ENCODE measurements around the gene GPR137B. TPM values are rescaled to one million over a fixed set of nuclear protein-coding genes. Genes with fewer than 3 reads are reported as not detected.

GPR137B gene
- total and polyA plus RNA-seq, 2 of the 8 experiments (the other 6 are each of a cell fraction or from before 2014, with no cell fraction given): 6.9 to 7.7 TPM

GRCh38 chr1:236240675-236241074 lies 98.3 kb downstream of the GPR137B start:
- Histone ChIP-seq H3K14ac (ENCODE audit: insufficient read length) (no peak overlapping the region), H3K56ac (replicated peaks; ENCODE audit: insufficient read length, low read depth, low read length) (no peak overlapping the region), H3K27me3 (replicated peaks in 1 of 4; ENCODE audit: control insufficient read depth in 3 of 4, extremely low read depth in 1 of 4, insufficient read depth in 3 of 4, low read length in 3 of 4) (no peaks in the 10 kb centered on the region), H4K8ac (ENCODE audit: extremely low read depth, insufficient read depth, low read length) (no peak overlapping the region), H2AFZ (ENCODE audit: low read length) (no peak overlapping the region), H3K4me1 (replicated peaks in 1 of 4; ENCODE audit: control insufficient read depth in 3 of 4, insufficient read depth in 4 of 4, low read length in 3 of 4) (no peaks in the 10 kb centered on the region), H4K5ac (ENCODE audit: insufficient read length, low read depth, low read length) (no peak overlapping the region), H3K4me3 (ENCODE audit: extremely low read depth in 1 of 4, insufficient read depth in 2 of 4, low read depth in 3 of 4, low read length in 4 of 4) (no peak overlapping the region), H4K20me1 (replicated peaks in 1 of 2; ENCODE audit: control insufficient read depth in 1 of 2, insufficient read depth in 2 of 2, low read length in 2 of 2) (no peaks in the 10 kb centered on the region), H3K18ac (ENCODE audit: extremely low read depth, low read length) (no peak overlapping the region), H2AK5ac (ENCODE audit: low read depth, low read length) (no peak overlapping the region), H3K9me3 (ENCODE audit: insufficient read depth in 2 of 2, low read depth in 1 of 2, low read length in 1 of 2) (no peaks in the 10 kb centered on the region), H3K23me2 (ENCODE audit: low read depth, low read length) (no peaks in the 10 kb centered on the region), H2BK20ac (ENCODE audit: low read length) (no peak overlapping the region), H3K23ac (ENCODE audit: insufficient read length) (no peak overlapping the region), H3K79me2 (ENCODE audit: control insufficient read depth in 1 of 2, insufficient read depth in 2 of 2, low read length in 2 of 2) (no peaks in the 10 kb centered on the region), H3K9ac (replicated peaks in 1 of 4; ENCODE audit: extremely low read depth in 1 of 4, low read depth in 3 of 4, low read length in 3 of 4) (no peak overlapping the region), H3K79me1 (ENCODE audit: low read depth, low read length) (no peaks in the 10 kb centered on the region), H3K4me2 (ENCODE audit: insufficient read depth in 1 of 2, low read depth in 2 of 2, low read length in 2 of 2) (no peak overlapping the region), H3K27ac (ENCODE audit: low read depth, low read length) (no peak overlapping the region), H2BK15ac (ENCODE audit: low read length) (no peak overlapping the region), H2BK120ac (replicated peaks; ENCODE audit: low read depth, low read length) (no peak overlapping the region), H2BK5ac (ENCODE audit: low read depth, low read length) (no peak overlapping the region), H2BK12ac (ENCODE audit: low read depth, low read length) (no peak overlapping the region), H3K4ac (replicated peaks; ENCODE audit: insufficient read length, low read depth, low read length) (no peak overlapping the region), H4K91ac (replicated peaks; ENCODE audit: insufficient read length, low read length) (no peak overlapping the region), H3K36me3 (ENCODE audit: control insufficient read depth in 2 of 4, insufficient read depth in 4 of 4, low read length in 3 of 4) (no peaks in the 10 kb centered on the region)
- ChIA-PET POLR2A (ENCODE audit: partially characterized antibody) (no interaction called here), CTCF (ENCODE audit: partially characterized antibody) (interaction anchor here (1.6 kb wide), 1 partner anchor 12 kb away, joined by 6 read pairs; no protein-coding TSS in a partner anchor)
- 80% methylated on average over 3 of the region's 3 CpGs; no CpG with 5 or more reads in 1 of the 2 experiments for WGBS, 2 experiments (ENCODE audit: extremely low coverage in 1 of 2, insufficient coverage in 1 of 2, insufficient read length in 1 of 2, insufficient replicate concordance in 2 of 2, low coverage in 1 of 2, low lambda C conversion rate in 2 of 2, missing lambda C conversion rate in 1 of 2)
- DNase-seq (ENCODE audit: low read depth in 1 of 2, low spot score in 2 of 2) (no peak), FAIRE-seq (no peak)
- no peak for TF ChIP-seq GABPA (IDR thresholded peaks at IDR 0.05; ENCODE audit: borderline replicate concordance, insufficient read depth, low read length)
- TF ChIP-seq HDAC2 (IDR thresholded peaks at IDR 0.05; ENCODE audit: borderline replicate concordance in 1 of 2, low read depth in 2 of 2, low read length in 2 of 2): no peak
- TF ChIP-seq CEBPB (IDR thresholded peaks at IDR 0.05; ENCODE audit: low read depth, low read length): no peak
